ENCODE measurements around the gene RAD51C. TPM values are rescaled to one million over a fixed set of nuclear protein-coding genes. Genes with fewer than 3 reads are reported as not detected.

RAD51C gene
- total and polyA plus RNA-seq, 10 of the 15 experiments (the other 5 are each of a cell fraction or from before 2014, with no cell fraction given), result 59.6 to 267 (median 106) TPM

DNA sequence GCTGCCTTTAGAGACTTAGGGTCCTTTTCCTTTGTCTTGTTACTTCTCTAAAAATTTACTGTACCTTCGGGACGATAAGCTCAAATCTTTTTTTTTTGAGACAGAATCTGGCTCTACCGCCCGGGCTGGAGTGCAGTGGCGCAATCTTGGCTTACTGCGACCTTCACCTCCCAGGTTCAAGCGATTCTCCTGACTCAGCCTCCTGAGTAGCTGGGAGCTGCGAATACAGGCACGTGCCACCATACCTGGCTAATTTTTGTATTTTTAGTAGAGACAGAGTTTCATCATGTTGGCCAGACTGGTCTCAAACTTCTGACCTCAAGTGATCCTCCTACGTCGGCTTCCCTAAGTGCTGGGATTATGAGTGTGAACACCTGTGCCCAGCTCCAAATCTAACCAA lies 7.4 kb downstream of the RAD51C start (continued):
- TF ChIP-seq TCF3 (IDR thresholded peaks at IDR 0.05; ENCODE audit: borderline replicate concordance, insufficient read depth, low read depth, low read length) (no peak), SIN3A (IDR thresholded peaks at IDR 0.05; ENCODE audit: low read depth, low read length) (no peak)

DNA sequence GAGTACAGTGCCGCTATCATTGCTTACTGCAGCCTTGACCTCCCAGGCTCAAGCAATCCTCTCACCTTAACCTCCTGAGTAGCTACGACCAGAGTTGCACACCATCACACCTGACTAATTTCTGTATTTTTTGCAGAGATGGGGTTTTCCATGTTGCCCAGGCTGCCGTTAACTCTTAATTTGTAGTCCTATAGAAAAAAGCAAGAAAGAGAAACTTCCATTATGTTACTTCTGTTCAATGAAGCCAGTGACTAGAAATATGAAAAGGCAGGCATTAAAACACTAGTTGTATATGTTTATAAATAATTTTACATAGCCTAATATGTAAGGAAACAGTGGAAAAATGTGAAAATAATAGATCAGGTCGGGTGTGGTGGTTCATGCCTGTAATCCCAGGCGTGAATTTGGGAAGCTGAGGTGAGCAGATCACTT lies 9.7 kb downstream of the RAD51C start:
- POLR2A ChIA-PET, result interaction anchor here (0.5 to 3.6 kb wide), 9 partner anchors 9 to 354 kb away, joined by 3 to 24 read pairs (median 5); partner anchors contain the start of genes RAD51C and TEX14
- FAIRE-seq (peak; percentile 89), ATAC-seq (peak; percentile 93), DNase-seq (ENCODE audit: low read depth, low spot score) (peak; percentile 73)
- no peak overlapping the region; the same call in 1 of the 2 replicates for H2AFZ ChIP-seq (ENCODE audit: control insufficient read depth, low read depth, low read length)
- H3K27me3 ChIP-seq (replicated peaks in 1 of 2; ENCODE audit: control insufficient read depth in 2 of 2, insufficient read depth in 2 of 2, low read length in 1 of 2), result no peaks in the 10 kb centered on the region
- no peaks in the 10 kb centered on the region for H4K20me1 ChIP-seq (ENCODE audit: control insufficient read depth, insufficient read depth)
- CTCF ChIA-PET, result interaction anchor here (0.9 to 1.3 kb wide), 4 partner anchors 9 to 124 kb away, joined by 3 to 6 read pairs (median 3); no protein-coding TSS in a partner anchor
- 2% methylated on average over 5 of the region's 5 CpGs for WGBS (ENCODE audit: insufficient coverage, insufficient replicate concordance, low lambda C conversion rate, missing lambda C conversion rate)
- H3K9ac ChIP-seq (ENCODE audit: control insufficient read depth, insufficient read depth, low read length), result peak overlapping the region; percentile 34
- H3K27ac ChIP-seq (ENCODE audit: control insufficient read depth, insufficient read depth), result peak overlapping the region; percentile 78
- H3K79me2 ChIP-seq (ENCODE audit: control insufficient read depth, insufficient read depth, low read length), result no peaks in the 10 kb centered on the region; the same call in 1 of the 2 replicates
- RAD21 ChIA-PET (ENCODE audit: unreplicated experiment), result interaction anchor here (0.6 to 2.1 kb wide), 9 partner anchors 9 to 464 kb away, joined by 3 to 13 read pairs (median 4); partner anchors contain the start of genes RAD51C and TEX14
- H3K4me1 ChIP-seq (ENCODE audit: control insufficient read depth, insufficient read depth, low read length), result peaks cover 33% of the 10 kb centered on the region
- 0 out of 3 replicates have a peak, but pooled peaks cover 1% of the 10 kb centered on the region for H3K9me3 ChIP-seq (replicated peaks; ENCODE audit: control insufficient read depth, insufficient read depth, low read length)
- H3K4me3 ChIP-seq, result 0 out of 2 replicates have a peak overlapping the region, but pooled peaks have one; percentile 18
- SMC1A ChIA-PET (ENCODE audit: uncharacterized antibody, unreplicated experiment), result interaction anchor here (0.6 to 2.1 kb wide), 6 partner anchors 9 to 86 kb away, joined by 3 to 9 read pairs (median 4); partner anchors contain the start of gene RAD51C
- peak overlapping the region; percentile 44; the same call in 1 of the 2 replicates for H3K4me2 ChIP-seq (ENCODE audit: control insufficient read depth, insufficient read depth)
- BruUV-seq (replicated peaks), result no TSS peak
- intact Hi-C loops (cut with micrococcal nuclease; ENCODE audit: unreplicated experiment) (loop anchor here (2.0 kb wide), 2 partner anchors 23 to 183 kb away; no protein-coding TSS in a partner anchor), in situ Hi-C loops (cut with MboI) (no loop called here)
- H3K36me3 ChIP-seq (ENCODE audit: control insufficient read depth in 2 of 2, insufficient read depth in 2 of 2, low read length in 1 of 2), result peaks cover 0 to 18% of the 10 kb centered on the region in 2 experiments; a peak in 3 of 4 replicates
- no peak for TF ChIP-seq MTA3 (IDR thresholded peaks at IDR 0.05; ENCODE audit: borderline replicate concordance, low read length)
- no peak for TF ChIP-seq CBFB (IDR thresholded peaks at IDR 0.05; ENCODE audit: low read depth)
- TF ChIP-seq, protein P1, sequence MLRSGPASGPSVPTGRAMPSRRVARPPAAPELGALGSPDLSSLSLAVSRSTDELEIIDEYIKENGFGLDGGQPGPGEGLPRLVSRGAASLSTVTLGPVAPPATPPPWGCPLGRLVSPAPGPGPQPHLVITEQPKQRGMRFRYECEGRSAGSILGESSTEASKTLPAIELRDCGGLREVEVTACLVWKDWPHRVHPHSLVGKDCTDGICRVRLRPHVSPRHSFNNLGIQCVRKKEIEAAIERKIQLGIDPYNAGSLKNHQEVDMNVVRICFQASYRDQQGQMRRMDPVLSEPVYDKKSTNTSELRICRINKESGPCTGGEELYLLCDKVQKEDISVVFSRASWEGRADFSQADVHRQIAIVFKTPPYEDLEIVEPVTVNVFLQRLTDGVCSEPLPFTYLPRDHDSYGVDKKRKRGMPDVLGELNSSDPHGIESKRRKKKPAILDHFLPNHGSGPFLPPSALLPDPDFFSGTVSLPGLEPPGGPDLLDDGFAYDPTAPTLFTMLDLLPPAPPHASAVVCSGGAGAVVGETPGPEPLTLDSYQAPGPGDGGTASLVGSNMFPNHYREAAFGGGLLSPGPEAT (IDR thresholded peaks at IDR 0.05; ENCODE audit: low read depth), result peak; percentile 95
- 0 out of 4 replicates have a peak, but pooled peaks of 1 of the 2 experiments have one; percentile 22 for TF ChIP-seq SRF (IDR thresholded peaks at IDR 0.05; ENCODE audit: low read depth in 2 of 2, low read length in 2 of 2)
- TF ChIP-seq IRF4 (IDR thresholded peaks at IDR 0.05; ENCODE audit: low read depth, low read length), result peak; percentile 68
- TF ChIP-seq, protein P2, sequence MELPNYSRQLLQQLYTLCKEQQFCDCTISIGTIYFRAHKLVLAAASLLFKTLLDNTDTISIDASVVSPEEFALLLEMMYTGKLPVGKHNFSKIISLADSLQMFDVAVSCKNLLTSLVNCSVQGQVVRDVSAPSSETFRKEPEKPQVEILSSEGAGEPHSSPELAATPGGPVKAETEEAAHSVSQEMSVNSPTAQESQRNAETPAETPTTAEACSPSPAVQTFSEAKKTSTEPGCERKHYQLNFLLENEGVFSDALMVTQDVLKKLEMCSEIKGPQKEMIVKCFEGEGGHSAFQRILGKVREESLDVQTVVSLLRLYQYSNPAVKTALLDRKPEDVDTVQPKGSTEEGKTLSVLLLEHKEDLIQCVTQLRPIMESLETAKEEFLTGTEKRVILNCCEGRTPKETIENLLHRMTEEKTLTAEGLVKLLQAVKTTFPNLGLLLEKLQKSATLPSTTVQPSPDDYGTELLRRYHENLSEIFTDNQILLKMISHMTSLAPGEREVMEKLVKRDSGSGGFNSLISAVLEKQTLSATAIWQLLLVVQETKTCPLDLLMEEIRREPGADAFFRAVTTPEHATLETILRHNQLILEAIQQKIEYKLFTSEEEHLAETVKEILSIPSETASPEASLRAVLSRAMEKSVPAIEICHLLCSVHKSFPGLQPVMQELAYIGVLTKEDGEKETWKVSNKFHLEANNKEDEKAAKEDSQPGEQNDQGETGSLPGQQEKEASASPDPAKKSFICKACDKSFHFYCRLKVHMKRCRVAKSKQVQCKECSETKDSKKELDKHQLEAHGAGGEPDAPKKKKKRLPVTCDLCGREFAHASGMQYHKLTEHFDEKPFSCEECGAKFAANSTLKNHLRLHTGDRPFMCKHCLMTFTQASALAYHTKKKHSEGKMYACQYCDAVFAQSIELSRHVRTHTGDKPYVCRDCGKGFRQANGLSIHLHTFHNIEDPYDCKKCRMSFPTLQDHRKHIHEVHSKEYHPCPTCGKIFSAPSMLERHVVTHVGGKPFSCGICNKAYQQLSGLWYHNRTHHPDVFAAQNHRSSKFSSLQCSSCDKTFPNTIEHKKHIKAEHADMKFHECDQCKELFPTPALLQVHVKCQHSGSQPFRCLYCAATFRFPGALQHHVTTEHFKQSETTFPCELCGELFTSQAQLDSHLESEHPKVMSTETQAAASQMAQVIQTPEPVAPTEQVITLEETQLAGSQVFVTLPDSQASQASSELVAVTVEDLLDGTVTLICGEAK (IDR thresholded peaks at IDR 0.05; ENCODE audit: borderline replicate concordance), result no peak
- TF ChIP-seq EP300 (IDR thresholded peaks at IDR 0.05; ENCODE audit: borderline replicate concordance in 1 of 2, control insufficient read depth in 1 of 2, low read depth in 2 of 2, low read length in 2 of 2), result peak; percentile 57 to 75; a peak in 2 of 4 replicates
- no peak for TF ChIP-seq STAT1 (conservative IDR thresholded peaks at IDR 0.05)
- TF ChIP-seq, protein P3, sequence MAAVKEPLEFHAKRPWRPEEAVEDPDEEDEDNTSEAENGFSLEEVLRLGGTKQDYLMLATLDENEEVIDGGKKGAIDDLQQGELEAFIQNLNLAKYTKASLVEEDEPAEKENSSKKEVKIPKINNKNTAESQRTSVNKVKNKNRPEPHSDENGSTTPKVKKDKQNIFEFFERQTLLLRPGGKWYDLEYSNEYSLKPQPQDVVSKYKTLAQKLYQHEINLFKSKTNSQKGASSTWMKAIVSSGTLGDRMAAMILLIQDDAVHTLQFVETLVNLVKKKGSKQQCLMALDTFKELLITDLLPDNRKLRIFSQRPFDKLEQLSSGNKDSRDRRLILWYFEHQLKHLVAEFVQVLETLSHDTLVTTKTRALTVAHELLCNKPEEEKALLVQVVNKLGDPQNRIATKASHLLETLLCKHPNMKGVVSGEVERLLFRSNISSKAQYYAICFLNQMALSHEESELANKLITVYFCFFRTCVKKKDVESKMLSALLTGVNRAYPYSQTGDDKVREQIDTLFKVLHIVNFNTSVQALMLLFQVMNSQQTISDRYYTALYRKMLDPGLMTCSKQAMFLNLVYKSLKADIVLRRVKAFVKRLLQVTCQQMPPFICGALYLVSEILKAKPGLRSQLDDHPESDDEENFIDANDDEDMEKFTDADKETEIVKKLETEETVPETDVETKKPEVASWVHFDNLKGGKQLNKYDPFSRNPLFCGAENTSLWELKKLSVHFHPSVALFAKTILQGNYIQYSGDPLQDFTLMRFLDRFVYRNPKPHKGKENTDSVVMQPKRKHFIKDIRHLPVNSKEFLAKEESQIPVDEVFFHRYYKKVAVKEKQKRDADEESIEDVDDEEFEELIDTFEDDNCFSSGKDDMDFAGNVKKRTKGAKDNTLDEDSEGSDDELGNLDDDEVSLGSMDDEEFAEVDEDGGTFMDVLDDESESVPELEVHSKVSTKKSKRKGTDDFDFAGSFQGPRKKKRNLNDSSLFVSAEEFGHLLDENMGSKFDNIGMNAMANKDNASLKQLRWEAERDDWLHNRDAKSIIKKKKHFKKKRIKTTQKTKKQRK (IDR thresholded peaks at IDR 0.05; ENCODE audit: low read depth, low read length), result no peak
- TF ChIP-seq RB1 (IDR thresholded peaks at IDR 0.05; ENCODE audit: borderline replicate concordance), result no peak

Measured in GM12878 (cell line).